Thyroid gland (tissue), 4 donors: Measurements from ENCODE around the gene CCDC70. TPM values are rescaled to one million over a fixed set of nuclear protein-coding genes. Genes with fewer than 3 reads are reported as not detected.

Experiments used
- total RNA-seq, 4 donors: library from RNA; depleted of rRNA; stranded (reverse); fragments of >200 nt; gene quantifications; one replicate each; pipeline ENCODE4 v1.2.3, GENCODE V29; 2016

The CCDC70 gene
- total RNA-seq, 4 donors from 2014 or later = 0.40 TPM; not detected in 3

Other genes starting within 250 kb of the CCDC70 start
- gene DHRS12, start 57.8 kb upstream of the CCDC70 start, total RNA-seq = 10 to 100 TPM; 23.1 to 34.2 (median 27.4) TPM
- gene TMEM272, start 16.8 kb upstream of the CCDC70 start, total RNA-seq = not detected
- 10 to 100 TPM in 1 of 4 donors, 1 to 10 TPM in 3; 3.8 to 10.1 (median 5.6) TPM for gene ATP7B, start 149.5 kb downstream of the CCDC70 start, total RNA-seq
- gene ALG11, start 150.4 kb downstream of the CCDC70 start, total RNA-seq = 10 to 100 TPM; 23.4 to 42.1 (median 39.0) TPM
- gene UTP14C, start 162.7 kb downstream of the CCDC70 start, total RNA-seq = 10 to 100 TPM; 23.1 to 31.2 (median 25.9) TPM